Endothelial cell of hepatic sinusoid (primary cell): ENCODE measurements around the gene PIGU.
"Not testable (repeated sequence)": the region's sequence is repeated elsewhere in the genome, so short reads cannot be mapped to it uniquely, and the experiment has no call there.

Experiments used
- in situ Hi-C: cut with HindIII; loops from 2 replicates; pipeline ENCODE4 v1.10.0; 2017; ENCODE audit warnings: low sequenced_read_pairs

Gene PIGU

DNA sequence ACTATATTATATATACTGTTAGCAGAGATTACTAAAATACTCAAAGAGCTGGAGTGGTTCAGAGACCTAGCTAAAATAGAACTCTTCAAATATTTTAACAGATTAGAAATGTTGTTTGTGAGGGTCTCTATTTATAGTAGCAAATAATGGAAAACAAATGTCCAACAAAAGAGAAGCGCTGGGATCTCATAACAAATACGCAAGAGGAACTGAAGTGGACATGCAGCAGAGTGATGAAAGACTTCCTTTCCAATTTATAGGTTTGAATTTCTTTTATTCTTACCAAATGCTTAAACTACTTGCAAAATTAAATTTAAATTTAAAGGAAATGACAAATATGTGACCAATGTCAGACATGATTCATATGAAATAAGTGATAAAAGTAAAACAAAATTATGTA lies 49.9 kb downstream of the PIGU start:
- in situ Hi-C loops, result no loop called here

DNA sequence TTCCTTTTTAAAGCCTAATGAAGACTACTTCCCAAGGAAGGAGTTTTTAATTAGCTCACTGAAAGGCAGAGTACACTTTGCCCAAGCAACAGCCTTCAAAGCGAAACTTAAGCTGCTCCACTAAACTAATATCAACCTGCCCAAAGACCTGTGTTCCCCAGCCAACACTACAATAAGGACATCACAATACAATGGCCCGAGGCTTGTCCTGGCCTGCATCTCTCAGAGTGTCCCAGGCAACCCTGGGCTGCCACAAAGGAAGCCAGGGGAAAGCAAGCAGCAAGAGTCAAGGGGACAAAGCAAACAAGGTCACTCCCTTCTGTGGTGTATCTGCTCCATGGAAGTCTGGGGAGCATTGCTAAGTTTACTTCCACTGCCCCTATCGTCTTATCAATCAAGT lies 52.3 kb downstream of the PIGU start:
- in situ Hi-C loops, result loop anchor here (5.0 kb wide), 1 partner anchor 88 kb away; no protein-coding TSS in a partner anchor

DNA sequence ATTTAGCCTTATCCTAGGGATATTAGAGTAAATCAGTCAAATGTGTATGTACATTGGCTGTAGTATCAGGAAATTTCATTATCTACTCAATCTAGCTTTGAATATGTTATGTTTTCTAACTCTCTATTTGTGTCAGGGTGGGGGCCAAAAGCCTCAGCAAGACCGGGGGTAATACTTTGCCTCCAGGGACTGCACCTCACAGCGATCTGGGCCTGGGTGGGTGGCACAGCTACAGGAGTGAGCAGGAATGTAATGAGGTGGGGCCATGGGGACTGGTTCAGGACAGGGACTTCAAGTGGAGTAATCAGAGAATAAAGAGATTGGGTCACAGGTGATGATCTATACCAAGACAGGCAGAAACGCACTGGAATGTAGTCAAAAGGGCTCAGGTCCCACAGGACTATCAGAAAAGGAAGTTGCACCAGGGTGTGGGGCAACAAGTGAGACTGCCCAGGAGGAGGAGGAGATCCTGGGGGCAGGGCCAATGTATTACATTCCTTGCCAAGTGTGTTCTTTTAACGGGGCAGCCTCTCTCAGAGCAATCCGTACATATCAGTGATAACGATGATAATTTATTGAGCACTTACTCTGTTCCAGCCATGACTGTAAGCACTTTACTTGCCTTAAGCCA lies 54.0 kb downstream of the PIGU start:
- in situ Hi-C loops, result loop anchor here (5.0 kb wide), 1 partner anchor 89 kb away; no protein-coding TSS in a partner anchor

DNA sequence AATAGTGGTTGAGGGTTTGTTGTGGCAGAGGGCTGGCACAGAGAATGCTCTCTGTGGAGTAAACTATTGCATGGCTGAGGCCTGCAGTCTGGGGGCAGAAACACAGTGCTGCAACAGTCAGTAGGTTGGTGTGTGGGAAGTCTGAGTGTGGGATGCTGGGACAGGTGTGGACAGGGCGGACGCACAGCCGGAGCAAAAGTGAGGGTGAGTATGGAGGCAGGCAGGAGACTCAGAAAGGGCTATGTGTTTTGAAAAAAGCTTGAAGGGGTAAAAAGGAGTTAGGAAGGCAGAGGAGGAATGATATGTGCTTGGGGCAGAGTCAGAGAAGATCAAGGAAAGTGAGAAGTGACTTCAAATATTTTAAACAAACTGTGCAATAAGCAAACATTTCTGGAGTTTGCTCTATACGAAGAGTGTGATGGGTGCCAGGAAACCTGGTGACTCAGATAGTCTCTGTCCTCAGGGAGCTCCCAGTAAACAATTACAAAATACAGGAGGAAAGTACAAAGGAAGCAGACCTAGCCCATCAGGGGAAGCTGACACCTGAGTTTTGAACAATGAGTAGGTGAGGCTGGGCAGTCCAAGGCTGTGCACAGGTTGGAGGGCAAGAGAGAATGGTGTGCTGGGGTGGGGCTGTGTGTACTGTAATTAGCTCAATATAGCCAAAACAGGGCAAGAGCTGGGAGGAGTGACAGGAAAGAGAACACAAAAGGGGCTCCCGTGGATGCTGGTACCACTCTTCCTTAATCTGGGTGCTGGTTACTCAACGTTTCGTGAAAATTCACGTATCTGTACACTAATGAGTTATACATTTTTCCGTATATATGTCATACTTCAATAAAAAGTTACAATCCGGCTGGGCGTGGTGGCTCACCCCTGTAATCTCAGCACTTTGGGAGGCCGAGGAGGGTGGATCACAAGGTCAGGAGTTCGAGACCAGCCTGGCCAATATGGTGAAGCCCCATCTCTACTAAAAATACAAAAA lies 55.2 kb downstream of the PIGU start:
- in situ Hi-C loops, result loop anchor here (5.0 kb wide), 1 partner anchor 91 kb away; no protein-coding TSS in a partner anchor

DNA sequence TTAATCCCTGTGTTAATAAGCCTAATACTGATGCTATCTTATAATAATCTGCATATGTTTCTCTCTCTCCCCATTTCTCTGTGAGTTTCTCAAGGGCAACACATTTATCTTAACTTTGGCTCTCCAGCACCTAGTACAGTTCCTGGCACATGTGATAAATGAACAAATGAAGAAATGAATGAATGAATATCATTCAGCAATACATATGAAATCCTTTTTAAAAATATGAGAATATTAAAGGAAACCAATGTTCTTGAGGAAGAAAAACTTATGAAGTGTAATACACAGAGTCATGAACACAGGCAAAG lies 55.9 kb downstream of the PIGU start:
- in situ Hi-C loops, result loop anchor here (5.0 kb wide), 1 partner anchor 91 kb away; no protein-coding TSS in a partner anchor

DNA sequence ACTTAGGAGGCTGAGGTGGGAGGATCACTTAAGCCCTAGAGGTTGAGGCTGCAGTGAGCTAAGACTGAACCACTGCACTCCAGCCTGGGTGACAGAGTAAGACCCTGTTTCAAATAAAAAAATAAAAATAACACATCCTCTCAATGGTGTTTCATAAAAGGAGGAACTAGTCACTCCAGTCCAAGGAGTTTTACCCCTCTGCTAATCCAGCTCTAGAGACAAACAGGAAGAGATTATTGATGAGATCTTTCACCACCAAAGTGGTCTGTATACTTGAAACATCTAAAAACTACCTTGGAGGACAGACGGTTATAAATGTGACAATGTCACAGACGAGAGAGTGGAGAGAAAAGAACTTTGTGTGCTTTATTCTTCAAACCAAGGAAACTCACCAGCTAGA lies 58.2 kb downstream of the PIGU start:
- in situ Hi-C loops, result no loop called here

DNA sequence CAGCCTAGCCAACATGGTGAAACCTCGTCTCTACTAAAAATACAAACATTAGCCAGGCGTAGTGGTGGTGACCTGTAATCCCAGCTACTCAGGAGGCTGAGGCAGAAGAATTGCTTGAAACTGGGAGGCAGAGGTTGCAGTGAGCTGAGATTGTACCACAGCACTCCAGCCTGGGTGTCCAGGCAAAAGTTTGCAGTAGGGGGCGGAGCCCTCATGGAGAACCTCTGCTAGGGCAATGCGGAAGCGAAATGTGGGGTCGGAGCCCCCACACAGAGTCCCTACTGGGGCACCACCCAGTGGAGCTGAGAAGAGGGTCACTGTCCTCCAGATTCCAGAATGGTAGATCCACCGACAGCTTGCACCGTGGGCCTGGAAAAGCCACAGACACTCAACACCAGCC lies 60.0 kb downstream of the PIGU start:
- in situ Hi-C loops, result not testable (repeated sequence)

DNA sequence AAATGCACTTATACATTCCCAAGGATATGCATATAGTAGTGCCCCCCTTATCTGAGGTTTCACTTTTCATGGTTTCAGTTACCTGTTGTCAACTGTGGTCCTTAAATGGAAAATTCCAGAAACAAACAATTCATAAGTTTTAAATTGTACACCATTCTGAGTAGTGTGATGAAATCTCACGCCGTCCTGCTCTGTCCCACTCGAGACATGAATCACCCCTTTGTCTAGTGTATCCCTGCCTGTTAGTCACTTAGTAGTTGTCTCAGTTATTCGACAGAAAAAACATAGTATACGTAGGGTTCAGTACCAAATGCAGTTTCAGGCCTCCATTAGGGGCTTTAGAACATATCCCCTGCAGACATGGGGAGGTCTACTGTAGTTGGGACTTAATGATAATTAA lies 61.4 kb downstream of the PIGU start:
- in situ Hi-C loops, result no loop called here

DNA sequence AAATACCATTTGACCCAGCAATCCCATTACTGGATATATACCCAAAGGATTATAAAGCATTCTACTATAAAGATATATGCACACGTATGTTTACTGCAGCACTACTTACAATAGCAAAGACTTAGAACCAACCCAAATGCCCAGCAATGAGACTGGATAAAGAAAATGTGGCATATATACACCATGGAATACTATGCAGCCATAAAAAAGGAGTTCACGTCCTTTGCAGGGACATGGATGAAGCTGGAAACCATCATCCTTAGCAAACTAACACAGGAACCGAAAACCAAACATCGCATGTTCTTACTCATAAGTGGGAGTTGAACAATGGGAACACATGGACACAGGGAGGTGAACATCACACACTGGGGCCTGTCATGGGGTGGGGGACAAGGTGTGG lies 64.9 kb downstream of the PIGU start:
- in situ Hi-C loops, result not testable (repeated sequence)

DNA sequence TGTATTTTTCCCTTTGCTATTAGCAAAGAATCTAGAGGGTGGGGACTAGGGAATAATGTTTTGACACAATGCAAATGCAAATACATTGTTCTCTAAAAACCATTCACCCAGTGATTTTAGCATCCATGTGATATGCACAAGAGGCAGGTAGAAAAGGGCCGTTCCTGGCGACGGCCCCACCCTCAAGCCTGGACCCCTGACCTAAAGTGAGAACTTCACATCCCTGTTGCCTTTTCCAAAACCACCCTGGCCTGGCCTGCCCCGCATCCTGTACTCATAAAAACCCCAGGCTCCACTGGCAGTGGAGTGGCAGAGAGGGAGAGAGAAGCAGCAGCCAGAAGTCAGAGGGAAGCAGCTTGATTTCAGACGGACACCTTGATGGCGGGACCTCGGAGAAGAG lies 69.8 kb downstream of the PIGU start:
- in situ Hi-C loops, result no loop called here

DNA sequence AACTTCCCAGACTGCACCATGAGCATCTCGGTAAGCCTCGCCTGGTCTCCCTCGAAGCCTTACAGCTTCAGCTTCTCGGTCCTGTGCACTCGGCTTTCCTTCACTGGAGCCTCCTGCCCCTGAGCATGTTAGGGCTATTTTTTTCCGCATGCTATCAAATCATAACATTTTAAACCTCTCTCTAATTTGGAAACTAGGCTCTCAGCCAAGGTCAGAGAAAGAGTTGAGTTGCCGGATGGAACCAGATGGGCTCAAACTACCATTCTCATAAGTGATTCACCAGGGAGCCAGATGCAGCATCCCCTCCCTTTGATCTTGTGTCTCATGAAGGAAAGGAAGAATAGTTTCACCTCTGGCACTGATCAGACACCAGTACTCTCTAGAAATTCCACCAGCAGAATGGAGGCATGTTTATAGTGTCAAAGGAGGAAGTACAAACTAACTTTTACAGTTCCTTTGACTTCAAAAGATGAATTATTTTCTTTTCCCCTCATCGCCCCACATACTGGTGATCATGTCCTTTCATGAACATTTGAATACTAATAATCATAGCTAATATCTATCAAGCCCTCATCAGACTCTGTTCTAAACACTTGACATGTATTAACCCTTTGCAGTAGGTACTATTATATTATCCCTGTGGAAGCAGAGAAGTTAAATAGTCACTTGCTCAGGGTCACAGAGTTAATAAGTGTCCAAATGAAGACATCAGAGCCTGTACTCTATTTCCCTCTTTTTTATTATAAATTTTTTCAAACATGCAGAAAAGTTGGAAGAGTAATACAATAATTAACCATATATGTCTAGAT lies 71.7 kb downstream of the PIGU start:
- in situ Hi-C loops, result no loop called here

DNA sequence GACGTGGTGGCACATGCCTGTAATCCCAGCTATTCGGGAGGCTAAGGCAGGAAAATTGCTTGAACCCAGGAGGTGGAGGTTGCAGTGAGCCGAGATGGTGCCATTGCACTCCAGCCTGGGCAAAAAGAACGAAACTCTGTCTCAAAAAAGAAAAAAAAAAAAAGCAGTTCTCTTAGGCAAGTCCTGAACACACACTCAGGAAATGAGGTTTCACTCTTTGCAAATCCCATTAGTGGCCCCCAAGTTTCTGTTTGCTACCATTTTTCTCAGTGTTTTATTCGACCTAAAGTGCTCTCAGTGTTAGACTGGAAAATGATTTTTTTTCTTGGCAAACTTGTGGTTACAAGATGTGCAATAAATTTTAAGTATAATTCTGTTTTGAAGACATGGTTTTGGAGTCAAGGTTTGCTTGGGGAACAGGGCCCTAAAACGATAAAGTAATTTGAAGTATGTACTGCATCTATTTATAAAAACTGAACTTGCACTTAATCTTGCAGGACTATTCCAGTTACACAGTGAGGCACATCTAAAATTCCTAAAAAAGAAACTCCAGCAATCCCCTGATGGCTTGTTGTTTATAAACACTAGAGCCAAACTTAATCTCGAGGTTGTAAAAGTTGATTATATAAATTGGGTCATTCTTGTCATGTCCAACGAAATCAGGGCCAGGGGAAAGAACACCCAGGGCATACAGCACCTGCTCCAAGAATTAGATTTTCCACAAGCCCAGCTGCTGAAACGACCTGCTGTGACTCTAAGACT lies 75.8 kb downstream of the PIGU start:
- in situ Hi-C loops, result no loop called here

DNA sequence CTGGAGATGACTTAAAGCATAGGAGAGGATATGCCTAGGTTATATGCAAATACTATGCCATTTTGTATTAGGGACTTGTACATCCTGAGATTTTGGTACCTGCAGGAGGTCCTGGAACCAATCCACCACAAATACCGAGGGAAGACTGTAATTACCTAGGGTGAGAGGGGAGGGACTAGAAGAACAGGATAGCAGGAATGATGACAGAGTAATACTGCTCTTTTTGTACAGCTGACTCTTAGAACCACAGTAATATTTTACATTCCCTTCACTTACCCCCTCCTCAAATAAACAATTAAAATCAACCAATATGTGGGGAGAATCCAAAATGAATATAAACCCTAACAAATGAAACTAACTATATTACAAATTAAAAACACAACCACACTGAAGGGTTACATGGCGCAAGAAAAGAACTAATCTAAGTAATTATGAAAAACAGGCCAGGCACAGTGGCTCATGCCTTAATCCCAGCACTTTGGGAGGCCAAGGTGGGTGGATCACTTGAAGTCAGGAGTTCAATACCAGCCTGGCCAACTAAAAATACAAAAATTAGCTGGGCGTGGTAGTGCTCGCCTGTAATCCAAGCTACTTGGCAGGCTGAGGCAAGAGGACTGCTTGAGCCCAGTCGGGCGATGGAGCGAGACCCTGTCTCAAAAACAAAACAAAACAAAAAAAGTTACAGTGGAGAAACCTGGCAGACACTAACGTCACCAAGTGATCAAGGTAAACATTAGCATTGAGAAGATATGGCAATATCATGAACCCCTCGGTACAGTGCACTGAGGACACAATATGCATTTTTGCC lies 81.3 kb downstream of the PIGU start:
- in situ Hi-C loops, result no loop called here

DNA sequence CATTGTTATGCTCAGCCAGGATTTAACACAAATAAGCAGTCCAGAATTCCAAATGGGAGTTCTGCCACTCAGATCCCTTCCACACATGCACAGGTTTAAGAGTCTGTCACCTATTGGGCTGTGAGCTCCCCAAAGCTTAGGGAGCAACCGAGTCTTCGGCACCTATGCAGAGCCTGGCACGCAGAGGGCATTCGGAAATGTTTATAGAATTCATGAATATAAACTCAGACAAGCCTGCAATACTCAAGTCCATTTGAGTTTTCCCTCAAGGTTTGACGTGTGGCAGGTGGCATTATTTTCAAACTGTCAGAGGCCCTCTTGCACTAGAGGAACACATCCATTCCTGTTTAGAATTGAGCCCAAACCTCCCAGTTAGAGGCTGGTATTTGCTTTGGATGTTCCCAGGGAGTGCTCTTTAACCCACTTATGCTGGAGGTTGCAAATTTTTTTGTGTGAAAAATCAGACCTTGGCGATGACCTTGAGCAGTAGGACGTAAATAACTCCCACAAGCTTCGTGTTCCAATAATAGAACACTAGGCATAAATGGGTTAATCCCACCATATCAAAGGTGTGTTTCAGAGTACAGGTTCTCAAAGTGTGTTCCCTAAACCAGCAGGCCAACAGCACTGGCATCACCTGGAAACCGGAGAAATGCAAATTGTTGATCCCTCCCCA lies 90.3 kb downstream of the PIGU start:
- in situ Hi-C loops, result no loop called here

DNA sequence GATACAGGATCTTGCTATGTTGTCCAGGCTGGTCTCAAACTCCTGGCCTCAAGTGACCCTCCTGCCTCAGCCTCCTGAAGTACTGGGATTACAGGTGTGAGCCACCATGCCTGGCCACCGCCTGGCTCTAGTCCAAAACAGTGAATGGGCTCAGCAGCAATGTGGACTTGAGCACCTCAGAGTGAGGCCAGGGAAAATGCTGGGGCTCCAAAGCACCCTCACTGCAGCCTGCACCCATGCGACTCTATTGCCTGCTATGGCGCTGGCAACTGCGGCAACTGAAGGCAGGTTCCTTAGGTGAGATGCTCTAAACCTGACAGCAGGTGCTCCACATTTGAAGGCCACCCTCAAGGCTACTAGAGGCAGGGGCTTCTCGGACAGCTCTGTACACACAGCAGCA lies 91.9 kb downstream of the PIGU start:
- in situ Hi-C loops, result no loop called here

DNA sequence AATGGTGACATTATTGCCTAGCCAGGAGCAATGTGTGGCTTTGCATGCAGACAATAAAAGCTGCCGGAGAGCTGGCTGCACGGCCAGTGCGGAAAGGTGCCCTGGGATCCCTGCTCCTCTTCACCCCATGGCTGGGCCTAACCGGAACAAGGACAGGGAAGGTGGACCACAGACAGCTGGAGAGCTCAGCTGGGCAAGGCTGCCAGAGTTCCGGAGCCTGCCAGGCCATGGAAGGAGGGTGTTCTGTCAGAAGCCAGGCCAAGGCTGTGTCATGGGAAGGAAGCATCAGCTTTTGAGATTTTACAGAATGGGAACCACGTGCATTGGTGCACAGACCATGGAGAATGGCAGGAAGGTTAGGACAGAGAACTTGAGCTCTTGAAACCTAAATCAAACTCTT lies 93.3 kb downstream of the PIGU start:
- in situ Hi-C loops, result no loop called here

DNA sequence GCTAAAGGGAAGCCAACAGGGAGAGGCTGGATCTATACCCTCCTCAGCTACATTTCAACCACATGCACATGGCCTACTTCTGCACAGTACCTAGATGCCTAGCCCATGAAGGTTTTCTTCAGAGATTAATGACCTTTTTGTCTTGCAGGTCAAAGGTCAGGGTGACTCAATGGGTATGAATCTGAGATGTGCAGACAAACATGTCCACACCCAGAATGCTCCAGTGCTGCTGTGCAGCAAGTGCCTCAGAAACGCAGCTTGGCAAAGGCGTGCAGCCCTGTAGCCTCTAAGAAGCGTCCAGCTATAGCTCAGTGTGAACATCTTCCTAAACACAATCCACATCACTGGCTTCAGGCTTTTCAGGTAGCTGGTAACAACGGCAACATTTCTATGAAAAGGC lies 94.0 kb downstream of the PIGU start:
- in situ Hi-C loops, result no loop called here

DNA sequence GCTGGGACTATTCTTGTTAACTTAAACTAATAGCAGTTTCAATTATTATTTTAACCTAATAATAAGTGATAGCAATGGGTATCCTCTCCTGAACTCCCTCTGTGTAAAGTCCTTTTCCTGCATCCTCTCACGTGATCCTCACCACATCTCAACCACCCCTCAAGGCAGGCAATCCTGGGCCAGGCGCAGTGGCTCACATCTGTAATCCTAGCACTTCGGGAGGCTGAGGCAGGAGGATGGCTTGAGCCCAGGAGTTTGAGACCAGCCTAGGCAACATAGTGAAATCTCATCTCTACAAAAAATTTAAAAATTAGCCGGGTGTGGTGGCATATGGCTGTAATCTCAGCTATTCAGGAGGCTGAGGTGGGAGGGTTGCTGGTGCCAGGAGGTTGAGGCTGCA lies 94.7 kb downstream of the PIGU start:
- in situ Hi-C loops, result no loop called here
